Stomach (tissue), 9 donors: Measurements from ENCODE around the gene PCDH8. TPM values are rescaled to one million over a fixed set of nuclear protein-coding genes. Genes with fewer than 3 reads are reported as not detected.
A peak's percentile ranks its signal among the peaks of the same experiment; 100 is the strongest.

Experiments used
- DNase-seq, 2 donors: peaks; one replicate each; pipeline versions ENCODE4 v3.0.0 to v3.0.0-alpha.2; 2013 to 2019
- H3K27ac ChIP-seq, 5 donors: fragments of 200-600 bp in 4 of 5; sonication (generic) in 4 of 5; one replicate each; pipeline ENCODE4 v1.5.1; 2013 to 2019; ENCODE audit warnings: mild to moderate bottlenecking in 1 of 5, moderate library complexity in 1 of 5
- H3K27me3 ChIP-seq, 3 donors: fragments of 200-600 bp; sonication (generic); one replicate each; pipeline ENCODE4 v1.5.1; 2017 to 2019; ENCODE audit warnings: mixed run types in 1 of 3
- H3K36me3 ChIP-seq, 4 donors: fragments of 200-600 bp; sonication (generic); 1 replicate in 3 of 4; 2 replicates in 1 of 4; pipeline ENCODE4 v1.5.1; 2016 to 2019
- H3K4me1 ChIP-seq, 4 donors: fragments of 200-600 bp; sonication (generic); one replicate each; pipeline ENCODE4 v1.5.1; 2016 to 2019
- H3K4me3 ChIP-seq, 4 donors: fragments of 200-600 bp; sonication (generic) in 3 of 4; one replicate each; pipeline ENCODE4 v1.5.1; 2016 to 2019; ENCODE audit warnings: mild to moderate bottlenecking in 1 of 4
- H3K9me3 ChIP-seq, 4 donors: fragments of 200-600 bp; sonication (generic); one replicate each; pipeline ENCODE4 v1.5.1; 2016 to 2019
- CTCF ChIP-seq, 7 experiments: fragments of 450-650 bp in 4 of 7; fragments of 200-600 bp in 3 of 7; sonication (generic) in 3 of 7; IDR thresholded peaks; one replicate each; pipeline ENCODE4 v1.5.1; 2016 to 2019; ENCODE audit warnings: antibody characterized with exemption in 7 of 7, control low read depth in 2 of 7, mild to moderate bottlenecking in 1 of 7
- EP300 ChIP-seq: sonication (generic); formaldehyde crosslinking; IDR thresholded peaks from one replicate; pipeline ENCODE4 v1.6.1; 2017; ENCODE audit warnings: antibody characterized with exemption
- POLR2A ChIP-seq, 4 donors: fragments of 450-650 bp; IDR thresholded peaks; one replicate each; pipeline ENCODE4 v1.6.1; 2016; ENCODE audit warnings: antibody characterized with exemption in 4 of 4, control low read depth in 2 of 4, mild to moderate bottlenecking in 1 of 4, moderate library complexity in 1 of 4
- POLR2AphosphoS5 ChIP-seq, 3 donors: sonication (generic); formaldehyde crosslinking; IDR thresholded peaks; one replicate each; pipeline ENCODE4 v1.6.1; 2016; ENCODE audit warnings: antibody characterized with exemption in 3 of 3
- WGBS, 5 donors: extraction: QIAGEN DNeasy Blood & Tissue Kit in 3 of 5; methylation state at CpG; one replicate each; pipeline versions ENCODE4 v1.1.5 to v1.1.7; 2013 to 2018; 5-methylcytosine and 5-hydroxymethylcytosine counted together
- intact Hi-C: fragments of 100-400 bp; cut with DNase I; formaldehyde crosslinking; loops from one replicate; pipeline ENCODE4 v1.15.1; 2023; ENCODE audit warnings: low total_unique reads
- polyA plus RNA-seq, 3 donors: library from polyadenylated mRNA; stranded (reverse); fragments of 200-250 nt; gene quantifications; one replicate each; pipeline ENCODE4 v1.2.3, GENCODE V29; 2013
- total RNA-seq, 5 donors: library from RNA; depleted of rRNA; stranded (reverse); fragments of >200 nt; gene quantifications; one replicate each; pipeline versions ENCODE4 v1.1.0 to v1.2.3, GENCODE V29; 2014 to 2016
- donor health status: healthy with polysubstance abuse.
- donor health status: Bipolar disorder and iron deficiency.
- donor health status: healthy.

The PCDH8 gene
- total and polyA plus RNA-seq, 8 donors = 0.15 to 0.23 (median 0.19) TPM; not detected in 4

- DNase-seq = no peak
- Histone ChIP-seq H3K27ac (no peak overlapping the region), H3K9me3 (peaks cover 5 to 37% (median 12%) of the 10 kb centered on the region in 4 donors), H3K4me3 (no peak overlapping the region), H3K36me3 (no peaks in the 10 kb centered on the region), H3K4me1 (peaks cover 15 to 47% (median 31%) of the 10 kb centered on the region in 4 donors), H3K27me3 (peaks cover 39 to 94% (median 68%) of the 10 kb centered on the region in 3 donors)
- WGBS, 5 donors = 73 to 84% (median 79%) methylated on average over 11 of the region's 11 CpGs
- intact Hi-C loops = no loop called here
- TF ChIP-seq CTCF (IDR thresholded peaks at IDR 0.05) = no peak
- no peak for TF ChIP-seq POLR2AphosphoS5 (IDR thresholded peaks at IDR 0.05)
- no peak for TF ChIP-seq POLR2A (IDR thresholded peaks at IDR 0.05)
- no peak for TF ChIP-seq EP300
Observed at GRCh38 chr13:52844836-52845235, 3.6 kb downstream of the PCDH8 start.

GRCh38 chr13:52842441-52842840, 6.0 kb downstream of the PCDH8 start:
- DNase-seq = peak in 1 of 2 donors; percentile 29
- Histone ChIP-seq H3K9me3 (peaks cover 2 to 20% (median 7%) of the 10 kb centered on the region in 4 donors), H3K27me3 (peaks cover 29 to 87% (median 51%) of the 10 kb centered on the region in 3 donors), H3K27ac (no peak overlapping the region), H3K4me1 (peaks cover 15 to 24% (median 22%) of the 10 kb centered on the region in 4 donors), H3K36me3 (no peaks in the 10 kb centered on the region), H3K4me3 (no peak overlapping the region)
- TF ChIP-seq POLR2AphosphoS5 (IDR thresholded peaks at IDR 0.05) = no peak
- no peak for TF ChIP-seq EP300
- TF ChIP-seq CTCF (IDR thresholded peaks at IDR 0.05) = no peak
- TF ChIP-seq POLR2A (IDR thresholded peaks at IDR 0.05) = no peak
- WGBS, 5 donors = 59 to 70% (median 65%) methylated on average over 10 of the region's 10 CpGs
- intact Hi-C loops = no loop called here

GRCh38 chr13:52840066-52840465, 8.4 kb downstream of the PCDH8 start:
- TF ChIP-seq POLR2A (IDR thresholded peaks at IDR 0.05) (no peak), POLR2AphosphoS5 (IDR thresholded peaks at IDR 0.05) (no peak), CTCF (IDR thresholded peaks at IDR 0.05) (no peak), EP300 (no peak)
- no peaks in the 10 kb centered on the region for H3K9me3 ChIP-seq
- no peak for DNase-seq
- peaks cover 0 to under 1% (median 0%) of the 10 kb centered on the region in 4 donors for H3K4me1 ChIP-seq
- intact Hi-C loops = no loop called here
- 74 to 84% (median 83%) methylated on average over 6 of the region's 6 CpGs for WGBS, 5 donors
- no peaks in the 10 kb centered on the region for H3K36me3 ChIP-seq
- H3K27me3 ChIP-seq = peaks cover 7 to 77% (median 28%) of the 10 kb centered on the region in 3 donors
- H3K27ac ChIP-seq = no peak overlapping the region
- H3K4me3 ChIP-seq = no peak overlapping the region

GRCh38 chr13:52838433-52839107, 9.9 kb downstream of the PCDH8 start:
- intact Hi-C loops = no loop called here

More at GRCh38 chr13:52838433-52839107, 9.9 kb downstream of the PCDH8 start:
- TF ChIP-seq POLR2A (IDR thresholded peaks at IDR 0.05) (no peak), CTCF (IDR thresholded peaks at IDR 0.05) (no peak), POLR2AphosphoS5 (IDR thresholded peaks at IDR 0.05) (no peak), EP300 (no peak)
- WGBS, 5 donors = 28 to 41% (median 34%) methylated on average over 6 of the region's 6 CpGs
- H3K4me1 ChIP-seq = no peaks in the 10 kb centered on the region
- H3K27me3 ChIP-seq = peaks cover 0 to 72% (median 20%) of the 10 kb centered on the region in 3 donors
- H3K4me3 ChIP-seq = no peak overlapping the region
- no peaks in the 10 kb centered on the region for H3K36me3 ChIP-seq
- no peak for DNase-seq
- no peak overlapping the region for H3K27ac ChIP-seq
- no peaks in the 10 kb centered on the region for H3K9me3 ChIP-seq
